HepG2 (cell line): ENCODE data around the gene CERS6. TPM values are rescaled to one million over a fixed set of nuclear protein-coding genes. Genes with fewer than 3 reads are reported as not detected.

Experiments
- ATF3 ChIP-seq: sonication (generic); formaldehyde crosslinking; IDR thresholded peaks from 2 replicates; pipeline ENCODE4 v1.4.0; 2020; ENCODE audit warnings: missing genetic modification reagents
- CREB1 ChIP-seq, 2 experiments: fragments of 450-650 bp in 1 of 2; IDR thresholded peaks; 2 replicates each; pipeline ENCODE4 v1.6.1; 2016 to 2017; ENCODE audit warnings: control low read depth in 1 of 2, mild to moderate bottlenecking in 1 of 2, missing compliant biosample characterization in 1 of 2, missing genetic modification characterization in 1 of 2
- E2F2 ChIP-seq: sonication (generic); formaldehyde crosslinking; IDR thresholded peaks from 2 replicates; pipeline ENCODE4 v1.4.0; 2020; ENCODE audit warnings: missing genetic modification reagents, borderline replicate concordance
- ELF1 ChIP-seq: sonication (generic); formaldehyde crosslinking; IDR thresholded peaks from 2 replicates; pipeline ENCODE4 v1.4.0; 2020; ENCODE audit warnings: missing genetic modification reagents
- NCOA2 ChIP-seq: sonication (generic); formaldehyde crosslinking; IDR thresholded peaks from 2 replicates; pipeline ENCODE4 v1.8.0; 2022; ENCODE audit warnings: inconsistent platforms
- NFAT5 ChIP-seq: sonication (generic); formaldehyde crosslinking; IDR thresholded peaks from 2 replicates; pipeline ENCODE4 v1.4.0; 2020; ENCODE audit warnings: missing genetic modification reagents
- RARA ChIP-seq: IDR thresholded peaks from 2 replicates; pipeline ENCODE4 v1.6.1; 2016; ENCODE audit warnings: missing genetic modification reagents, missing compliant biosample characterization
- REST ChIP-seq, 2 experiments: IDR thresholded peaks; 2 replicates each; pipeline ENCODE4 v1.6.1; 2011 to 2012; ENCODE audit warnings: low read length in 2 of 2, borderline replicate concordance in 1 of 2, low read depth in 1 of 2, mild to moderate bottlenecking in 1 of 2, moderate library complexity in 1 of 2
- TCF7 ChIP-seq: sonication (generic); IDR thresholded peaks from 2 replicates; pipeline ENCODE4 v1.6.1; 2016; ENCODE audit warnings: antibody characterized with exemption, low read depth
- TERF1 ChIP-seq: sonication (generic); formaldehyde crosslinking; IDR thresholded peaks from 2 replicates; pipeline ENCODE4 v1.8.0; 2022; ENCODE audit warnings: mild to moderate bottlenecking, missing genetic modification reagents, moderate library complexity
- ZNF10 ChIP-seq: sonication (generic); formaldehyde crosslinking; IDR thresholded peaks from 2 replicates; pipeline ENCODE4 v1.4.0; 2020; ENCODE audit warnings: mild to moderate bottlenecking, low read depth, missing genetic modification reagents, borderline replicate concordance
- ZNF264 ChIP-seq: sonication (generic); formaldehyde crosslinking; IDR thresholded peaks from 2 replicates; pipeline ENCODE4 v1.4.0; 2020; ENCODE audit warnings: missing genetic modification reagents
- ZNF784 ChIP-seq: sonication (generic); formaldehyde crosslinking; IDR thresholded peaks from 2 replicates; pipeline ENCODE4 v1.5.1; 2020; ENCODE audit warnings: missing genetic modification reagents, mild to moderate bottlenecking, borderline replicate concordance
- ZZZ3 ChIP-seq: sonication (generic); formaldehyde crosslinking; IDR thresholded peaks from 2 replicates; pipeline ENCODE4 v1.4.0; 2020; ENCODE audit warnings: missing genetic modification reagents, mild to moderate bottlenecking, borderline replicate concordance
- polyA plus RNA-seq, 8 experiments: library from polyadenylated mRNA; depleted of rRNA in 3 of 8; stranded (reverse) in 7 of 8; unstranded in 1 of 8; fragments of >200 nt; fragmentation: Illumina TruSeq in 4 of 8; extraction: Trizol in 4 of 8; gene quantifications; 2 replicates each; pipeline versions ENCODE4 v1.2.1 to v1.2.3, GENCODE V29; 2011 to 2016; ENCODE audit warnings: low read depth in 4 of 8, missing spikeins in 1 of 8, mixed read lengths in 1 of 8; ENCODE audit not compliant: insufficient read depth in 1 of 8
- total RNA-seq, 5 experiments: library from RNA; depleted of rRNA; stranded (reverse); fragments of >200 nt; fragmentation: Illumina TruSeq; extraction: Trizol; gene quantifications; 2 replicates each; pipeline ENCODE4 v1.2.3, GENCODE V29; 2016; ENCODE audit warnings: low read depth in 1 of 5

Gene CERS6
- total and polyA plus RNA-seq, 2 of the 13 experiments (the other 11 are each of a cell fraction or from before 2014, with no cell fraction given) = 10.1 to 20.3 TPM

GRCh38 chr2:168454737-168455644 lies 1.1 kb upstream of the CERS6 start (continued):
- no peak for TF ChIP-seq REST (IDR thresholded peaks at IDR 0.05; ENCODE audit: borderline replicate concordance in 1 of 2, low read depth in 1 of 2, low read length in 2 of 2)
- TF ChIP-seq TERF1 = no peak
- no peak for TF ChIP-seq RARA (CRISPR knock-in tag)
- TF ChIP-seq ZNF264 (CRISPR knock-in tag) = no peak
- TF ChIP-seq ZNF784 (CRISPR knock-in tag) = 0 out of 2 replicates have a peak, but pooled peaks have one; percentile 57
- TF ChIP-seq ZZZ3 (CRISPR knock-in tag) = no peak
- 0 out of 2 replicates have a peak, but pooled peaks have one; percentile 35 for TF ChIP-seq TCF7
- no peak for TF ChIP-seq ZNF10 (CRISPR knock-in tag)
- TF ChIP-seq NCOA2 (CRISPR knock-in tag) = 0 out of 2 replicates have a peak, but pooled peaks have one; percentile 22
- TF ChIP-seq E2F2 (CRISPR knock-in tag) = no peak
- no peak for TF ChIP-seq ATF3
- TF ChIP-seq CREB1 (IDR thresholded peaks at IDR 0.05) = peak; percentile 72
- TF ChIP-seq CREB1 (CRISPR knock-in tag; IDR thresholded peaks at IDR 0.05) = peak; percentile 21; the same call in 1 of the 2 replicates
- no peak for TF ChIP-seq NFAT5 (CRISPR knock-in tag)
- peak; percentile 29; the same call in 1 of the 2 replicates for TF ChIP-seq ELF1 (CRISPR knock-in tag)
